NCI-H2196 (cell line): ENCODE measurements around the gene CYP27C1.

ENCODE experiments used
- DNase-seq: peaks from one replicate; lab custom pipeline; 2025; ENCODE audit not compliant: unreplicated experiment; lab: John Stamatoyannopoulos, UW

Gene CYP27C1

DNA sequence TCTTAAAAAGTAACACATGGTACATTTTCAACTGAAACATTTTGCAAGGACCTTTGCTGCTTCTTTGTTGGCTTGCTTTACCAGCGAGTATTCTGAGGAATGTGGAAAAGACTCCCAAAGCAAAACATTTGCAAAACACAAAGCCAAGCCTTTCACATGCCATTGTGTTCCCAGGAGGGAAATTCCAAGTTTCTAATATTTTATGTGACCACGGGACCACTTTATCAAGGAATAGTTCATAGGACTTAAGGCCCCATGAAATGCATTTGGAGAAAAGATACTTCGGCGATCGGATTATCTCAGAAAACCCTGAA lies 26.2 kb downstream of the CYP27C1 start:
- no peak for DNase-seq

DNA sequence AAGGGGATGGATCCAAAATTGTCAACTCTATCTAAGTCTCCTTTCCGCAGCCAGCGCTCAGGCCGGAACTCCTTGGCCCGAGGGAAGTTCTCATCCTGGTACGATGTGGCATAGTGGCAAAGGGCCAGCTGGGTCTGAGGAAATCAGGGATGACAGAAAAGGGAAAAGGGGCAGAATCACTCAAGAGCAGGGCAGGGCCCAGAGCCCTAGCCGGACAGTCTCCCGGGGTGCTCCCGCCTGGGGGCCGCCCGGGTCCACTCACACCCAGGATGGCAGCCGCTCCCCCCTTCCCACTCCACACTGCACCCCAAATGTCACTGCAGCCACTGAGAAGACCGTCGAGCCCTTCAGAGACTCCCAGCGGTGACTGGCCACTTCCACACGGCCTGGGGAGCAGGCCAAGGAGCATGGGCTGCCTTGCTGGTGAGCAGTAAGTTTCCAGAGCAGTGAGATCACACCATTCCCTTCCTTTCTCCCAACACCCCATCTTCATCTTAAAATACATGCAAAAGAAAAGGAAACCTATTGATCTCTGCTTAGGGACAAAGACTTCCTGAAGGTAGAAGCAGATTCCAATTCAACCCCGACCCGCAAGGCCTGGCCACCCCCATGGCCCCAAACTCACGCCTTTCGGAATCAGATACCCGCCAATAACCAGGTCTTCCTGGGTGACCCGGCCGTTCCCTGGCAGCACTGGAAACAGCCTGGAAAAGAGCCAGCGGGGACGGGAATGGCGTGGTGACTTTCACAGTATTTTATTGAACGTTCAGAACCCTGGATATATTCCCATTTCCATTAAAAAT lies 26.7 kb downstream of the CYP27C1 start:
- no peak for DNase-seq

DNA sequence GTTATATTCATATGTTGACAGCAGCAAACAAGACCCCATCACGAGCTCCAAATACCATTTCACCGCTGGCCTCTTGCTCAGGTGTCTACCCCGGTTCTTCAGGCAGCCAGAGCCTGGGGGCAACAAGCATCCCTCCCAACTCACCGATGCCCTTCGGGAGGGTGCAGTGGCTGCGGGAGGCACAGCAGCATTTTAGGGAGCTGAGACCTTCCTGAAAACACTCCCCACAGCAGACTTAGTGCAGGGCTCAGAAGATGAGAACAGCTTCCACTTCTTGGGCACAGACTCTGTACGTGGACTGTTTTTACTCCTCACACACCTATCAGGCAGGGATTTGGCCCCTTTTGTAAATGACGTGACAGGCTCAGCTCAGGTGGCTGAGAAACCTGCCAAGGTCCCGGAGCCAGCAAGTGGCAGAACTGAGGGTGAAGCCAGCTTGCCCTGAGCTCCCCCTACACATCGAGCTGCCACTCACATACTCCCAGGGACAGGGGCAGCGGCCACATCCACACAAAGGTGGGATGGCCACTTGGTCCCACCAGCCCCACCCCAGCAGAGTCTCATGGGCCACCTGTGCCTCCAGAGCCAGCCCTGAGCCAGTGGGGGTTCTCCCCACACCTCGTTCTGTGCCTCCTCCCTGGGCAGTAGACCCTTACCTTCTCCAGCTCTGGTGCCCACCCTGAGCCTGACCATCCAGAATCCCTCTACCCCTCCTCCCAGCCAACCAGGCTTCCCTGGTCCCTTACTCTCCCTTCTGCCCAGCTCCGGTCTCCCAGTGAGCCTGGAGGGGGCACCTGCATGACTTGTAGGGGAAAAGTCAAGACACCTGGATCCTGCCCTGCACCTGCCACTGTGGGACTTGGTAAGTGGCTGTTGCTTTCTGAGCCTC lies 28.5 kb downstream of the CYP27C1 start:
- no peak for DNase-seq

DNA sequence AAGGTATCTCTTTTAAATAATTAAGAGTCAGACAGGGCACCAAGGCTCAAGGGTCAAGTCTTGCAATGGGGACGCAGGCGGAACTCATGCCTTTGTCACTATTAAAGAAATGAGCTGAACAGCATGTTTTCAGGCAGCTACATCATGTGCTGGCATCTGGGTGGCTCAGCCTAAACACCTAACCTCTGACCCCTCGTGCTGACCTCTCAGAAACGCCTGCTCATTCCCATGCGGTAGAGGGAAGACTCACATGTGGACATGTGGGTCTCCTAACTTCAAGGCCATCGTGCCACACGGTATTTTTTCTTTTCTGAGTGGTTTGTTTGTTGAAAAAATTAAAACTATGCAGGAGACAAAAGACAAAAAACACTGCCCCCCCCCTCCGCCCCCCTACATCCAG lies 31.3 kb downstream of the CYP27C1 start:
- DNase-seq: no peak

DNA sequence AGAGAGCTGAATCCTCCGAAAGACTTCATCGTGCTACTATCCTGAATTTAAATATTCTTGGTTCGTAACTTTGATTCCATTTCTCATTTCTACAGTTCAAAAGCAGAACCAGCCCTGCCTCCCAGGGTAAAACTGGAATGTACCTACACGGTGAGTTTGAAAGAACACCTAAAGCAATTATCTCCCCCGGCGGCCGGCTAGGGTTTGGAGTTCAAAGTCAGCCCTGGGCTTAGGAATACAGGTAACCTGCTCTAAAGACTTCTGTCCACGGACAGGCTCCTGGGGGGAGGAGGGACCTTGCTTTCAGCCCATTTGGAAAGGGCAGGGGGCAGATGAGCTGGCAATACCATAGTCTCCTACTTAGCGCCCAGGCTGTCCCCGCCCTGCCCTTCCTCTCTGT lies 32.3 kb downstream of the CYP27C1 start:
- no peak for DNase-seq

DNA sequence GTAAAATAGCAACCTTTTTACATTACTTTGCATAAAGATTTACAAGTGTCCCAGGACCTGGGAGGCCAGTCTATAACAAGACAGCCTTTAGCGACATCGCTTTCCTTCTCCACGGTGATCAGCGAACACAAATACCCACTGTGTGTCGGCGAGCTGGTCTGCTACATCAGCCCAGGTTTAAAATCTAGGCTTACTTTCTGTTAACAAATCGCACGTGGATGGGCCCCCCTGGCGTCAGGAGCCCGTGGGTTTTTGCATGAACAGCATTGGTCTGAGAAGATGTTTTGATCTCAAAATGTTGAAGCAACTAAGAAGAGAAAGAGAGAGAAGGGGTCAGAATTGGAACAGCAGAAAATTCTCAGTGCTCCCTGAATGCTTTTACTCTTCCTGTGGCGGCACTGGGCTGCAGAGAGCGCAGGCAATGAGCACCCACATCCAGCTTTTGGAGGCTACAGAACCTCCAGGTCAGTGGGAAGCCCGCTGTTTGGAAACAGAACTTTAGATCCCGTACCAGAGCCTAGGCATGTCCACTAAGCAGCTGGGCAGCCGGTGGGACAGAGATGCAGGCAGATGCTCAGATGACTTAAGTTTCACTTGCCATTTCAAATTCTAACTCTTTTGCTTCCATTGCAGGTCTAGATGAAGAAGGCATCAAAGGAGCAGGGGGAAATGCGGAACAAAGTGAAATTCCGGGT lies 32.9 kb downstream of the CYP27C1 start:
- no peak for DNase-seq

DNA sequence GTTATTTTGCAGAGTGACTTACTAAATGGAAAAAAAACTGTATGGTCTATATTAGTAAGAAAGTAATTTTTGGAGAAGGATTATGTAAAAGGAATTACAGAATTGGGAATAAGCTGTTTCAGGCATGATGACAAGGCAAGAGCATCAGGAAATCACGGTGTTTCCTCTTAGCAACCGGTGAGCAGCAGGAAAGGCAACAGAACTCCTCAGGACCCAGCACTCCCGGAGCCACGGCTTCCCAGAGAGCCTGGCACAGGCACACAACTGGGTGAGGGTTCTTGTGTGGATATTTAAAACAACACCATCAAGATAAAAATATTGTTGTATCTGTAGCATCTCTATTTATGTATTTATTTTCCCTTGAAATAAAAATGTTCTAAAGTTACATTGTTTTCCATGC lies 34.4 kb downstream of the CYP27C1 start:
- DNase-seq: no peak

DNA sequence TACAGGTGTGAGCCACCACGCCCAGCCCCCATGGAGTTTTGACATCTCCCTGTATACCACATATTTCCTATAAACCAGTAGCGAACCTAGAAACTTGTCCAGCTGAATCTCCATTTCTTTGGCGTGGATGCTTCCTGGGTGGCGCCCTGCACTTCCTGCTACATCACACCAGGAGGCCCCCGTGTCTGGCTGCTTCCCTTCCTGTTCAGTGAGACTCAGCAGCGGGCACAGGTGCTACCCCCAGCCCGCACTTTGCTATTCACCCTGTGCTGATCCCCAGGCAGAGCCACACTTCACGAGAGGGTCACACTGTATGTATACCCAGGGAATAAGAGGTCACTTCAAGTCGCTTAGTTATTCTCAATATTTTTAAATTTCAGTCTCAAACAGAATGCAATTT lies 35.0 kb downstream of the CYP27C1 start:
- no peak for DNase-seq

DNA sequence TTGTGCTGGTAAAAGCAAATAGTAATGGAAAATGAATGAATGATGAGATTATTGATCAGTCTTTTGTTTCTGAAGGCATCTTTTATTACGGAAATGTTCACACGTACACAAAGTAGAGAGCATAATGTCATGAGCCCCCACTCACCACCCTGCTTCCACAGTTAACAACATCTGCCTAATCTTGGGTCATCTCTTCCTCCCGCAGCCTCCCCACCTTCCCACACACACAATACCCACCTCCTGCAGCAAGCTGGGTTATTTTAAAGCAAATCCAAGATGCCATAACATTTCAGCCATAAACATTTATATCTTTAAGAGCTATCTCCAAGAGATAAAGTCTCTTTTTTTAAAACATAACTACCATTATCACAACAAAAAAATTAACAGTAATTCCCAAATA lies 36.3 kb downstream of the CYP27C1 start:
- no peak for DNase-seq

DNA sequence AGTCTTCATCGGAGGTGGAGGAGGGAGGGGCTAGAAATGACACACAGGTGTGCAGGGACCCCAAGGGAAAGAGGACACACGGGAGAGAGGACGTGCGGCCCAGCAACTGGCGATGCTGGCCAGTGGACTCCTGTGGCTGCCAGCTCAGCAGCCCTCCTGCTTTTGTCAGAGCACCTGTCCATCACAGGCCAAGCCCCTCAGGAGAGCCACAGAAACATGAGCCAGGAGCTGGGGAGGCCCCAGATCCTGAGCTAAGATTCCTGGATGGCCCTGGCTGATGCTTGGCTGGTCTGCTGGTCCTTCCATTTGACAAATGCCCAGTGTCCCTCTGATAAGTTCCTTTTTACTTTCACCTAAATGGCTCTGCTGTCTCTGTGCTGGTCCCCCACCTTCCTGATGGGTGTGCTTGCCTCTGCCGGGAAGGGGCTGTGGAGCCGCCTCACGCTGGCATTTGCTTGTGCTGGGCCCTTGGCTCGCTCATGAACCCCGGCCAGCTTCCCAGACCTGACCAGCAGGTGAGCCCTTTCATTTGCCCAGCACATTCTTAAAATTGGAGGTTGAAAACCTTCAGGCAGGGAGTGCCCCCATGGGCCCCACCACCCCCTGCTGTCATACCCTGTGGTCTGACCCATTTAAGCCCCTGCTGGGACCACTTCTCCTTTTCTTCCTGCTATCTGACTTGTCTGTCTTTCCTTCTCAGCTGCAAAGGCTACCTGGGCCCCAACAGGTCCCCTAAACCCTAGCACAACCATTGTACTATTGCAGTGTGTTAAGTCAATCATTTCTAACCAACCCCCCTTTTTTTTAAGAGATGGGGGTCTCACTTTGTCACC lies 37.3 kb downstream of the CYP27C1 start:
- DNase-seq: no peak

DNA sequence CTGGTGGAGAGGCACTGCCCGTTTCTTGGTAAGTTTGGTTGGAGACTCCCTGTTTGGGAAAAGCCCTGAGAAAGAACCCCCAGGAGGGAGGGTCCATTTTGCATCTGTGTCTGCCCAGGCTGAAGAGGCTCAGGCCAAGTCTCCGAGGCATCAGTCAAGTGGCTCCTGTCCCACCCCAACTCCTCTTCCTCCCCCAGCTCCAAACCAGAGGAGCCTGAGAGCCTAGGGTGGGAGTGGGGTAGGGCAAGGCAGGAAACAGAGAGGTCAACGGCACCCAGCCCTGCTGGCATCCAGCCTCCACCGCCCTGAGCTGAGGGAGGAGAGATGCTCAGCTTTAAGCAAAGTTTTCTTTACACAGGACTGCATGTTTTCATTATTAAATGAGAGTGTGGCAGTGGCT lies 38.2 kb downstream of the CYP27C1 start:
- DNase-seq: no peak

DNA sequence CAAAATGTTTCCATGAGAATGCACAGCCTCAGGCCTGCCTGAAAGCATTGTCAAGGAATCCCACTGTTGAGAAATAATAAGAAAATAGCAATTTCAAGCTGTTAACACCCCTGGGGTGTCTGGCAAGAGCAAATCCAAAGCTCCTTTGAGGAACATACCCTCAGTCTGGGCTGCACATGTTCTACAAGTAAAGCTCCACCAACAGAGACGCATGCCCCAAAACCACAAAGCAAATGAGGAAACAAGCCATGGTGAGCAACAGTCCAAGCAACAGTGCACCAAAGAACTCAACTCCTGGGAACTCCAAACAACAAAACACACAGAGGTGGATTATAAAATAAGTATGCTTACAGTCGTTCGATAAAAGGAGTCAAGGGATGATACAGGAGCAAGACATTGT lies 40.3 kb downstream of the CYP27C1 start:
- no peak for DNase-seq

DNA sequence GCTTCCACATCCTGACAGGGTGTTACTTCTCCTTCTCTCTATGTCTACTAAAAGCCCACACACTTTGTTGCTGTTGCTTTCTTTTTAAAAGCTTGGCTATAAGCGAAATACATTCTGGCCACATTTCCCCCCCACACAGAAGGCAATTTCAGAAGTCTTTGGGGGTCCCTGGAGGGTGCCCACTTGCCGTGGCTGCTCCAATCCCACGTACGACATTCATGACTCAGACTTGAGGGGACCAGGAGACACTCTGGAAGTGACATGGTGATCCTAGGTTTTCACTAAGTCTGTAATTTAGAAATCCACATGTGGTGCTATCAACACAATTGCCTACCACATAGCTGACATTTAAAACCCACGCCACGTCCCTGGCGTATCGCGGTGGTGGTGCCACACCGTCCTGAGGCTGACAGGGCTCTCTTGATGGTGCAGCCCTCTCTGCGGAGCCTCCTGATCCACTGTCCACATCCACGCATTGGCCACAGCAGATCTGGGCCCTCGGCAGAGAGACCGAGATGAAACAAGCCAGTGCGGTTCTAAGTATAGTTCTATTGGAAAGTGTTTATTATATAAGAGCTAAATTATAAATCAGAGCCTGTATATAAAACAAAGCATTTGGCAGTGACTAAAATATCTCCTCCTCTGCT lies 42.4 kb downstream of the CYP27C1 start:
- no peak for DNase-seq

DNA sequence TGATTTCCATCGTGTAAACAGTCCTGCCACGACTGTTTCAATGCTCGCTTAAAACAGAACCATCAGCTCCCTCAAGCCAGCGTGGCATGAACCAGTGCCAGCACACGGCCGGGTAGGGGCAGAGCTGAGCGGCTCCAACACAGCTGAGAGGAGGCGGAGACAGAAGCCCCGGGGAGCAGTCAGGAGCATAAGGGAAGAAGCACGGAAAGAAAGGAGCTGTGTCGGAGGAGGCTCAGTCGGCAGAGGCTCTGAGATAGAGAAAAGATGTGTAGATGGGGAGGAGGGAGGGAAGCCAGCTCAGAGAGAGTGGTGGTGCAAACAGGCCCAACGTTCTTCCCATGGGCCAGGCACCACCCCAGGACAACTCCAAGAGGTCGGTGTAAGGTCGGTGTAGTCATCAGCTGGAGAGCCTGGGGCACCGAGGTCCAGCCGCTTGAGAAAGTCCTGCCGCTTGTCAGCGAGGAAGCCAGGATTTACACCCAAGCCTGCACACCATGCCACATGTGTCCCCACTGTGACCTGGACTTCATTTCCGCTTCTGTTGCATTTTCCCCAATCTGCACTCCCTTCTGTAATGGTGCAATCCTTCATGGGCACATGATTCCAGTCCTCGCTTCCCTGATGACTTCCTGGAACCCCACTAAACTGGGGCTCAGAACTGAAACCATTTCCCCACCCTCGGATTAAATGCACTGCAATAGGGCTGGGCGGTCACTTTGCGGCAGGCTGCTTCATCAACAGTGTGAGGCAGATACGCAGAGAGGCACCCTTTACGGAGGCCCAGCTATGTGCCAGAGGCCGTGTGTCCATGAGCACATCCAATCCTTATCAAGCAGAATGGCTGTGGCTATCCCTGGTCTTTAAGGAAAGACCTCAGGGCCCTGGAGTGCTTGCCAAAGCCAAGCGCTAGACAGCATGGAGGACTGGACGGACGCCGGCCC lies 43.5 kb downstream of the CYP27C1 start:
- no peak for DNase-seq

DNA sequence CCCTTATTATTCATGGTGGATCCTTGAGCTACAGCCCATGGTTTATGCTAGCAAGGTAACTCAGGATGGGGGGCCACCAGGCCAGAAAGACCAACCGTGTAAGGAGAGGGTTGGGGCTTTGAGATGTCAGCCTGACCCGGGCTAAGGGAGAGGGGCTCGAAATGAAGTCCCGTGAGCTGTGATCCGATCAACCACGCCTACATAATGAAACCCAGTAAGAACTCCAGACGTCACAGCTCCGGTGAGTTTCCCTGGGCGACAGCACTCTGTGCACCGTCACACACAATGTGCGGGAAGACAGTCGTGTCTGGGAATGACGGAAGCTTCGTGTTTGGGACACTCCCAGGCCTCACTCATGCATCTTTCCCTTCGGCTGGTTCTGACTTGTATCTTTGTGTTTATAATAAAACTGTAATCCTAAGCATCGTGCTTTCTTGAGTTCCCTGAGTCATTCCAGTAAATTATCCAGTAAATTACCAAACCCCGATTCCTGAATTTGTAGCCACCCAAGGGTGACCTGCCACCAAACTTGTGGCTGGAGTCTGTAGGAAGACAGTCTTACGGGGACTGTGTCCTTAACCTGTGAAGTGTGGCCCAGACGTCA lies 44.2 kb downstream of the CYP27C1 start:
- no peak for DNase-seq

DNA sequence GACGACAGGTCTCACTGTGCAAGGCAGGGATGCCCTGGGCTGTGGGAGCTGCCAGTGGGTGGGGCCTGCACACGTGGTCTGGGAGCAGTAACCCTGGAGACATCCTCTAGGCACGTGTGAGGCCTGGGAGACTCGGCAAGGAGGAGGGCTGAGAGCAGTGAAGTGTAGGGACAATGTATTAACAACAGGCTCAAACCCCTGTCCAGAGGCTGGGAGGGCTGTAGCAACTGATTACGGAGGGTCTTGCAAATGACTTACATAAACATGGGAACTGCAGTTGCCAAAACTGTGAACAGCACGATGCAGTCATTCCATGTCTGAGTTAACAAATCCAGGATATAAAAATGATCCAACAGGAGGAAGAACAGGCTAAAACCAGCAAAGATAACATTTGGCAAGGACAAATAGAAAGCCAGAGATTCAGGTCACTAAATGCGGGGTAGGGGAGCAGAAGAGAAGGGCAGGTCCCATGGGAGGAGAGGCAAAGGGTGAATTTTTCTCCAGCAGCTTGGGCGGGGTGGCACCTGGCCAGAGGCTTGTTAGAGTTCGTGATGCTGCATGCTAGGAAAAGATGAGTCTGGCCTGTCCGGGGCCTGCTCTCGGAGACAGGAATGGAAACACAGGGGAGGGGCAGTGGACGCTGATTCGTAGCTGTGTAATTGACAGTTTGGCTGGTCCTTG lies 44.9 kb downstream of the CYP27C1 start:
- peak; percentile 13 for DNase-seq

DNA sequence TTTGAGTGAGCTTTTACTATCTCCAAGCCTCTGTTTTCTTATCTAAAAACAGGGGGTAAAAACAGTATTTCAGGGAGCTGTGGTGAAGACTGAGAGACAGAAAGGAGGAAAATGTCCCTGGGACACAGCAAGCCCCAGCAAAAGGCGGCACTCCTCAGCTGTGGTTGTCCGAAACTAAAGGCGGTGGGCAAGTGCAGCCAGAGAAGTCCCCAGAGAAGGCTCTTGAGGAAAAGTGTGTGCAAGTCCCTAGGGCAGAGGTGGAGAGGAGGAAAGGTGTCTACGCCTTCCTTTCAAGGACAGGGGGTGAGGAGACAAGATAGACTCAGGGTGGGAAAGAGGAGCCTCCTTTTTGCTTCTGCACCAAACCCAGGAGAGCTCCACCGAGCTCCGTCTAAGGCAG lies 45.5 kb downstream of the CYP27C1 start:
- DNase-seq: no peak

DNA sequence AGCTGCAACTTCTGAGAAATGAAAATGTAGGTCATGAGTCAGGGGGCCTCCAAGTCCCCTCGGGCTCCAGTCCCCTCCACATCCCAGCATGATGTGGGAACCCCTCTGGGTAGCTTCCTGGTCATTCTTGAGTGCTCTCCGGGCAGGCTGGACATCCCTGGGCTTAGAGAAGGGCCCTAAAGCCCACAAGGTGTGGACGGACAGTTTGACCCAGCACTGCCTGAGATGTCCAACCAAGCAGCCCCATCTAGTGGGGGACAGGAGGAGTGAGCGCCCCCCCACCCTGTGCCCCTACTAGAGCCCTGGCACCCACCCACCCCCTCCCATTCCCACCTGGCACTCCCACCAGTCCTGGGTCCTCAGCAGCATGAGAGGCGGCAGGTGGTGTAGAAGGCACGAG lies 46.0 kb downstream of the CYP27C1 start:
- peak; percentile 10 for DNase-seq
